HepG2 (cell line): Measurements from ENCODE around the gene RGS7. TPM values are rescaled to one million over a fixed set of nuclear protein-coding genes. Genes with fewer than 3 reads are reported as not detected.

Experiments
- ATAC-seq: fragments of 200-7000 bp; cut with Tn5 transposase; 3 replicates; pipeline ENCODE4 v1.9.1; 2020; ENCODE audit warnings: mild to moderate bottlenecking, moderate library complexity
- BruUV-seq: library from RNA; stranded (reverse); fragments of 400-500 nt; replicated peaks from 2 replicates; lab custom pipeline; 2021; lab: Mats Ljungman, UMichigan
- CTCF ChIA-PET: fragments of 300-600 bp; formaldehyde crosslinking; extraction: SDS; loops from one replicate; lab custom pipeline; 2021; ENCODE audit warnings: low total read pairs, inconsistent platforms, low intra/inter-chr PET ratio; lab: Yijun Ruan, JAX
- POLR2A ChIA-PET: fragments of 350-600 bp; sonication (Branson Sonifier 250); formaldehyde crosslinking; loops from one replicate; lab custom pipeline; 2020; ENCODE audit warnings: antibody characterized with exemption, inconsistent platforms; lab: Yijun Ruan, JAX
- DNase-seq: peaks from one replicate; pipeline ENCODE4 v3.0.0-alpha.2; 2015; ENCODE audit warnings: low spot score
- FAIRE-seq: peaks from 3 replicates; lab custom pipeline; 2011; peaks lifted over from hg19 to GRCh38; lab: Jason Lieb, UNC
- H2AFZ ChIP-seq: one replicate; pipeline ENCODE4 v1.6.1; 2011; ENCODE audit warnings: low read length, inconsistent platforms
- H3K27ac ChIP-seq: fragments of 300-600 bp; 3 replicates; pipeline ENCODE4 v1.8.0; 2011; ENCODE audit warnings: mixed run types, mild to moderate bottlenecking, mixed read lengths, low read length, inconsistent platforms; ENCODE audit not compliant: insufficient read depth; ENCODE audit errors: extremely low read length
- H3K27me3 ChIP-seq, 2 experiments: fragments of 200-600 bp in 1 of 2; 2 replicates in 1 of 2; 3 replicates in 1 of 2; pipeline versions ENCODE4 v1.6.0 to v1.8.0; 2011; ENCODE audit warnings: low read length in 2 of 2, mild to moderate bottlenecking in 2 of 2, moderate library complexity in 2 of 2, inconsistent platforms in 1 of 2; ENCODE audit not compliant: insufficient read depth in 2 of 2, control insufficient read depth in 1 of 2
- H3K36me3 ChIP-seq, 2 experiments: fragments of 200-600 bp in 1 of 2; replicated peaks in 1 of 2; 2 replicates in 1 of 2; 3 replicates in 1 of 2; pipeline versions ENCODE4 v1.5.1 to v1.8.0; 2011; ENCODE audit warnings: low read length in 2 of 2, inconsistent platforms in 1 of 2; ENCODE audit not compliant: insufficient read depth in 2 of 2, control insufficient read depth in 1 of 2
- H3K4me1 ChIP-seq: 2 replicates; pipeline ENCODE4 v1.5.1; 2012; ENCODE audit warnings: low read length, inconsistent platforms; ENCODE audit not compliant: insufficient read depth
- H3K4me2 ChIP-seq: 2 replicates; pipeline ENCODE4 v1.6.0; 2011; ENCODE audit warnings: low read depth, low read length, inconsistent platforms
- H3K4me3 ChIP-seq, 3 experiments: fragments of 200-600 bp in 1 of 3; sonication (generic), shearing (Covaris generic) in 1 of 3; replicated peaks in 1 of 3; 2 replicates each; pipeline ENCODE4 v1.5.1; 2011 to 2016; ENCODE audit warnings: low read length in 3 of 3, inconsistent platforms in 2 of 3, low read depth in 2 of 3, mild to moderate bottlenecking in 2 of 3, control low read depth in 1 of 3, mixed read lengths in 1 of 3; ENCODE audit not compliant: insufficient read depth in 1 of 3
- H3K79me2 ChIP-seq: one replicate; pipeline ENCODE4 v1.6.1; 2011; ENCODE audit warnings: low read length, inconsistent platforms; ENCODE audit not compliant: insufficient read depth
- H3K9ac ChIP-seq: 2 replicates; pipeline ENCODE4 v1.6.0; 2011; ENCODE audit warnings: mild to moderate bottlenecking, low read depth, low read length, inconsistent platforms; ENCODE audit not compliant: insufficient read depth
- H3K9me3 ChIP-seq: 2 replicates; pipeline ENCODE4 v1.5.1; 2012; ENCODE audit warnings: mild to moderate bottlenecking, low read length
- H4K20me1 ChIP-seq: 2 replicates; pipeline ENCODE4 v1.6.0; 2011; ENCODE audit warnings: inconsistent platforms, mild to moderate bottlenecking, low read length, moderate library complexity; ENCODE audit not compliant: insufficient read depth
- FOXK2 ChIP-seq: fragments of 450-650 bp; IDR thresholded peaks from 2 replicates; pipeline ENCODE4 v1.6.1; 2016
- HNRNPL ChIP-seq: fragments of 200-400 bp; formaldehyde crosslinking; IDR thresholded peaks from 2 replicates; pipeline ENCODE4 v1.6.1; 2017; ENCODE audit warnings: mild to moderate bottlenecking, low read depth, low read length
- NR2F6 ChIP-seq, 2 experiments: IDR thresholded peaks; 2 replicates each; pipeline ENCODE4 v1.6.1; 2016; ENCODE audit warnings: antibody characterized with exemption in 1 of 2, mild to moderate bottlenecking in 1 of 2
- PCBP2 ChIP-seq: fragments of 200-400 bp; formaldehyde crosslinking; optimal IDR thresholded peaks from 2 replicates; pipeline ENCODE3; 2018; ENCODE audit warnings: low read length, low read depth; ENCODE audit not compliant: poor library complexity, severe bottlenecking
- RARG ChIP-seq: sonication (generic); formaldehyde crosslinking; IDR thresholded peaks from 2 replicates; pipeline ENCODE4 v1.4.0; 2020; ENCODE audit warnings: low read depth, mild to moderate bottlenecking, missing genetic modification reagents
- SOX6 ChIP-seq, 2 experiments: fragments of 450-650 bp in 1 of 2; sonication (generic) in 1 of 2; formaldehyde crosslinking in 1 of 2; IDR thresholded peaks; 2 replicates each; pipeline versions ENCODE4 v1.4.0 to v1.6.1; 2017 to 2020; ENCODE audit warnings: antibody characterized with exemption in 1 of 2, mild to moderate bottlenecking in 1 of 2, missing genetic modification reagents in 1 of 2
- ZFYVE20 ChIP-seq: sonication (generic); formaldehyde crosslinking; IDR thresholded peaks from 2 replicates; pipeline ENCODE4 v1.8.0; 2023; ENCODE audit warnings: low read depth, mild to moderate bottlenecking, moderate library complexity, missing genetic modification reagents, borderline replicate concordance
- ZNF180 ChIP-seq: sonication (generic); formaldehyde crosslinking; IDR thresholded peaks from 2 replicates; pipeline ENCODE4 v1.4.0; 2020; ENCODE audit warnings: low read depth, missing genetic modification reagents, borderline replicate concordance
- ZNF556 ChIP-seq: sonication (generic); formaldehyde crosslinking; IDR thresholded peaks from 2 replicates; pipeline ENCODE4 v1.4.0; 2020; ENCODE audit warnings: mild to moderate bottlenecking, missing genetic modification reagents, borderline replicate concordance
- ZNF619 ChIP-seq: sonication (generic); formaldehyde crosslinking; IDR thresholded peaks from 2 replicates; pipeline ENCODE4 v1.4.0; 2020; ENCODE audit warnings: mild to moderate bottlenecking, missing genetic modification reagents
- whole genome bisulfite sequencing: methylation state at CpG from one replicate; pipeline ENCODE4 v1.1.6; 2017; ENCODE audit warnings: low lambda C conversion rate; 5-methylcytosine and 5-hydroxymethylcytosine counted together
- in situ Hi-C: cut with HindIII; loops from 2 replicates; pipeline ENCODE4 v1.10.0; 2017; ENCODE audit warnings: low pct_unique_long_range_greater_than_20kb; ENCODE audit not compliant: extremely low pct_ligation_motif_present
- intact Hi-C: fragments of 100-400 bp; cut with micrococcal nuclease; formaldehyde crosslinking; loops from one replicate; pipeline ENCODE4 v1.10.0; 2022; ENCODE audit not compliant: unreplicated experiment
- polyA plus RNA-seq, 8 experiments: library from polyadenylated mRNA; depleted of rRNA in 3 of 8; stranded (reverse) in 7 of 8; unstranded in 1 of 8; fragments of >200 nt; fragmentation: Illumina TruSeq in 4 of 8; extraction: Trizol in 4 of 8; gene quantifications; 2 replicates each; pipeline versions ENCODE4 v1.2.1 to v1.2.3, GENCODE V29; 2011 to 2016; ENCODE audit warnings: low read depth in 4 of 8, missing spikeins in 1 of 8, mixed read lengths in 1 of 8; ENCODE audit not compliant: insufficient read depth in 1 of 8
- total RNA-seq, 5 experiments: library from RNA; depleted of rRNA; stranded (reverse); fragments of >200 nt; fragmentation: Illumina TruSeq; extraction: Trizol; gene quantifications; 2 replicates each; pipeline ENCODE4 v1.2.3, GENCODE V29; 2016; ENCODE audit warnings: low read depth in 1 of 5
- TF ChIP-seq, protein P1 (sequence below): sonication (generic); formaldehyde crosslinking; IDR thresholded peaks from 2 replicates; pipeline ENCODE4 v1.4.0; 2020; ENCODE audit warnings: missing genetic modification reagents
- TF ChIP-seq, protein P2 (sequence below): sonication (generic); formaldehyde crosslinking; IDR thresholded peaks from 2 replicates; pipeline ENCODE4 v1.5.0; 2020; ENCODE audit warnings: mild to moderate bottlenecking, missing genetic modification reagents, borderline replicate concordance

RGS7 gene
- total and polyA plus RNA-seq, 2 of the 13 experiments (the other 11 are each of a cell fraction or from before 2014, with no cell fraction given), result not detected

GRCh38 chr1:240776237-240776636 lies 580.8 kb downstream of the RGS7 start (continued):
- TF ChIP-seq, protein P1, sequence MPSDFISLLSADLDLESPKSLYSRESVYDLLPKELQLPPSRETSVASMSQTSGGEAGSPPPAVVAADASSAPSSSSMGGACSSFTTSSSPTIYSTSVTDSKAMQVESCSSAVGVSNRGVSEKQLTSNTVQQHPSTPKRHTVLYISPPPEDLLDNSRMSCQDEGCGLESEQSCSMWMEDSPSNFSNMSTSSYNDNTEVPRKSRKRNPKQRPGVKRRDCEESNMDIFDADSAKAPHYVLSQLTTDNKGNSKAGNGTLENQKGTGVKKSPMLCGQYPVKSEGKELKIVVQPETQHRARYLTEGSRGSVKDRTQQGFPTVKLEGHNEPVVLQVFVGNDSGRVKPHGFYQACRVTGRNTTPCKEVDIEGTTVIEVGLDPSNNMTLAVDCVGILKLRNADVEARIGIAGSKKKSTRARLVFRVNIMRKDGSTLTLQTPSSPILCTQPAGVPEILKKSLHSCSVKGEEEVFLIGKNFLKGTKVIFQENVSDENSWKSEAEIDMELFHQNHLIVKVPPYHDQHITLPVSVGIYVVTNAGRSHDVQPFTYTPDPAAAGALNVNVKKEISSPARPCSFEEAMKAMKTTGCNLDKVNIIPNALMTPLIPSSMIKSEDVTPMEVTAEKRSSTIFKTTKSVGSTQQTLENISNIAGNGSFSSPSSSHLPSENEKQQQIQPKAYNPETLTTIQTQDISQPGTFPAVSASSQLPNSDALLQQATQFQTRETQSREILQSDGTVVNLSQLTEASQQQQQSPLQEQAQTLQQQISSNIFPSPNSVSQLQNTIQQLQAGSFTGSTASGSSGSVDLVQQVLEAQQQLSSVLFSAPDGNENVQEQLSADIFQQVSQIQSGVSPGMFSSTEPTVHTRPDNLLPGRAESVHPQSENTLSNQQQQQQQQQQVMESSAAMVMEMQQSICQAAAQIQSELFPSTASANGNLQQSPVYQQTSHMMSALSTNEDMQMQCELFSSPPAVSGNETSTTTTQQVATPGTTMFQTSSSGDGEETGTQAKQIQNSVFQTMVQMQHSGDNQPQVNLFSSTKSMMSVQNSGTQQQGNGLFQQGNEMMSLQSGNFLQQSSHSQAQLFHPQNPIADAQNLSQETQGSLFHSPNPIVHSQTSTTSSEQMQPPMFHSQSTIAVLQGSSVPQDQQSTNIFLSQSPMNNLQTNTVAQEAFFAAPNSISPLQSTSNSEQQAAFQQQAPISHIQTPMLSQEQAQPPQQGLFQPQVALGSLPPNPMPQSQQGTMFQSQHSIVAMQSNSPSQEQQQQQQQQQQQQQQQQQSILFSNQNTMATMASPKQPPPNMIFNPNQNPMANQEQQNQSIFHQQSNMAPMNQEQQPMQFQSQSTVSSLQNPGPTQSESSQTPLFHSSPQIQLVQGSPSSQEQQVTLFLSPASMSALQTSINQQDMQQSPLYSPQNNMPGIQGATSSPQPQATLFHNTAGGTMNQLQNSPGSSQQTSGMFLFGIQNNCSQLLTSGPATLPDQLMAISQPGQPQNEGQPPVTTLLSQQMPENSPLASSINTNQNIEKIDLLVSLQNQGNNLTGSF (CRISPR knock-in tag), result no peak
- TF ChIP-seq NR2F6 (IDR thresholded peaks at IDR 0.05), result no peak
- TF ChIP-seq NR2F6 (CRISPR knock-in tag; IDR thresholded peaks at IDR 0.05), result no peak

DNA sequence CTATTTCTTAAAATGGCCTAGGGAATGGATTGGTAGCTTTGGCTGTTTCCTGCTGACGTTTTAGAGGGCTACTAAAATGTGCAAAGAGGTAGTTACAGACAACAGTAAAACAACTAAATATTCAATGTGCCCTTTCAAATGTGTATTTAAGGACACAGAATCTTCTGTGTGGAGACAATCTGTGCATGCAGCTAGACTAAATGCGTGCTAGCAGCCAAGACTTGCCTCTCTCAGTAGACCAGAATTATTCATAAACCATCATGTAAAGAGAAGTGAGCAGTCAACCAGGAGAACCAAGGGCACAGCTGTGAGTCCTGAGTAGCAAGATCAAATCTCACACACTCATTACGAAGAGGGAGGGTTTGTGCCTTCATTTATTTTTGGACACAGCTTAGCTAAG lies 584.9 kb downstream of the RGS7 start:
- FAIRE-seq, result no peak
- BruUV-seq, result no TSS peak
- CTCF ChIA-PET, result no interaction called here

More for the DNA sequence above, 584.9 kb downstream of the RGS7 start:
- Histone ChIP-seq H3K79me2 (no peaks in the 10 kb centered on the region), H3K9me3 (no peaks in the 10 kb centered on the region), H3K4me2 (no peak overlapping the region), H3K4me3 (no peak overlapping the region), H3K27ac (no peak overlapping the region), H3K27me3 (no peaks in the 10 kb centered on the region; a peak in 1 of 5 replicates), H2AFZ (no peak overlapping the region), H4K20me1 (no peaks in the 10 kb centered on the region), H3K9ac (no peak overlapping the region), H3K36me3 (no peaks in the 10 kb centered on the region), H3K4me1 (no peaks in the 10 kb centered on the region)
- ATAC-seq (no peak), DNase-seq (no peak)
- POLR2A ChIA-PET, result no interaction called here
- intact Hi-C loops (no loop called here), in situ Hi-C loops (no loop called here)
- TF ChIP-seq FOXK2, result no peak
- no peak for TF ChIP-seq ZNF556 (CRISPR knock-in tag)
- no peak for TF ChIP-seq ZNF180
- TF ChIP-seq, protein P2, sequence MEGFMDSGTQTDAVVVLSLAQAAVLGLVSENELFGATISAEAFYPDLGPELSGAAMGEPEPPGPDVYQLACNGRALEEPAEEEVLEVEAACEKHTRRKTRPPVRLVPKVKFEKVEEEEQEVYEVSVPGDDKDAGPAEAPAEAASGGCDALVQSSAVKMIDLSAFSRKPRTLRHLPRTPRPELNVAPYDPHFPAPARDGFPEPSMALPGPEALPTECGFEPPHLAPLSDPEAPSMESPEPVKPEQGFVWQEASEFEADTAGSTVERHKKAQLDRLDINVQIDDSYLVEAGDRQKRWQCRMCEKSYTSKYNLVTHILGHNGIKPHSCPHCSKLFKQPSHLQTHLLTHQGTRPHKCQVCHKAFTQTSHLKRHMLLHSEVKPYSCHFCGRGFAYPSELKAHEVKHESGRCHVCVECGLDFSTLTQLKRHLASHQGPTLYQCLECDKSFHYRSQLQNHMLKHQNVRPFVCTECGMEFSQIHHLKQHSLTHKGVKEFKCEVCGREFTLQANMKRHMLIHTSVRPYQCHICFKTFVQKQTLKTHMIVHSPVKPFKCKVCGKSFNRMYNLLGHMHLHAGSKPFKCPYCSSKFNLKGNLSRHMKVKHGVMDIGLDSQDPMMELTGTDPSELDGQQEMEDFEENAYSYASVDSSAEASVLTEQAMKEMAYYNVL (CRISPR knock-in tag), result no peak
- TF ChIP-seq PCBP2, result no peak
- TF ChIP-seq RARG, result no peak
- no peak for TF ChIP-seq HNRNPL
- TF ChIP-seq ZNF619 (CRISPR knock-in tag), result no peak
- TF ChIP-seq SOX6 (IDR thresholded peaks at IDR 0.05), result no peak
- TF ChIP-seq SOX6 (CRISPR knock-in tag; IDR thresholded peaks at IDR 0.05), result no peak
- TF ChIP-seq ZFYVE20, result no peak
- WGBS, result 0% methylated on average over 3 of the region's 3 CpGs
